Superior temporal gyrus (tissue), 1 donor: Measurements from ENCODE around the gene FARS2.

Experiments
- DNase-seq: peaks from one replicate; pipeline ENCODE4 v3.0.0-alpha.2; 2016; ENCODE audit errors: extremely low spot score

The FARS2 gene

GRCh38 chr6:5580736-5581581, 319.6 kb downstream of the FARS2 start:
- no peak for DNase-seq

GRCh38 chr6:5582762-5583161, 321.4 kb downstream of the FARS2 start:
- DNase-seq = no peak

- no peak for DNase-seq
Measured at GRCh38 chr6:5583528-5583927, 322.2 kb downstream of the FARS2 start.

- DNase-seq = no peak
Measured at GRCh38 chr6:5584078-5584482, 322.8 kb downstream of the FARS2 start.

- DNase-seq = no peak
Measured at GRCh38 chr6:5587648-5588047, 326.3 kb downstream of the FARS2 start.

- DNase-seq = no peak
Measured at GRCh38 chr6:5589422-5590141, 328.3 kb downstream of the FARS2 start.

- no peak for DNase-seq
Measured at GRCh38 chr6:5590187-5590586, 328.9 kb downstream of the FARS2 start.

- DNase-seq = no peak
Measured at GRCh38 chr6:5592886-5593519, 331.7 kb downstream of the FARS2 start.

GRCh38 chr6:5595184-5595583, 333.9 kb downstream of the FARS2 start:
- DNase-seq = no peak

- DNase-seq = no peak
Measured at GRCh38 chr6:5597413-5597812, 336.1 kb downstream of the FARS2 start.

GRCh38 chr6:5598123-5598522, 336.8 kb downstream of the FARS2 start:
- DNase-seq = no peak

GRCh38 chr6:5599127-5599526, 337.8 kb downstream of the FARS2 start:
- no peak for DNase-seq

- no peak for DNase-seq
Measured at GRCh38 chr6:5605937-5606336, 344.6 kb downstream of the FARS2 start.

- DNase-seq = no peak
Measured at GRCh38 chr6:5606546-5606945, 345.2 kb downstream of the FARS2 start.

GRCh38 chr6:5610640-5611039, 349.3 kb downstream of the FARS2 start:
- no peak for DNase-seq

GRCh38 chr6:5617179-5617578, 355.9 kb downstream of the FARS2 start:
- no peak for DNase-seq

GRCh38 chr6:5619249-5619648, 357.9 kb downstream of the FARS2 start:
- no peak for DNase-seq

- no peak for DNase-seq
Measured at GRCh38 chr6:5622276-5623005, 361.1 kb downstream of the FARS2 start.

GRCh38 chr6:5623769-5624168, 362.5 kb downstream of the FARS2 start:
- no peak for DNase-seq

- no peak for DNase-seq
Measured at GRCh38 chr6:5624256-5624655, 362.9 kb downstream of the FARS2 start.

GRCh38 chr6:5626727-5627426, 365.6 kb downstream of the FARS2 start:
- no peak for DNase-seq
